ENCODE results near the gene PCDHA5.

DNA sequence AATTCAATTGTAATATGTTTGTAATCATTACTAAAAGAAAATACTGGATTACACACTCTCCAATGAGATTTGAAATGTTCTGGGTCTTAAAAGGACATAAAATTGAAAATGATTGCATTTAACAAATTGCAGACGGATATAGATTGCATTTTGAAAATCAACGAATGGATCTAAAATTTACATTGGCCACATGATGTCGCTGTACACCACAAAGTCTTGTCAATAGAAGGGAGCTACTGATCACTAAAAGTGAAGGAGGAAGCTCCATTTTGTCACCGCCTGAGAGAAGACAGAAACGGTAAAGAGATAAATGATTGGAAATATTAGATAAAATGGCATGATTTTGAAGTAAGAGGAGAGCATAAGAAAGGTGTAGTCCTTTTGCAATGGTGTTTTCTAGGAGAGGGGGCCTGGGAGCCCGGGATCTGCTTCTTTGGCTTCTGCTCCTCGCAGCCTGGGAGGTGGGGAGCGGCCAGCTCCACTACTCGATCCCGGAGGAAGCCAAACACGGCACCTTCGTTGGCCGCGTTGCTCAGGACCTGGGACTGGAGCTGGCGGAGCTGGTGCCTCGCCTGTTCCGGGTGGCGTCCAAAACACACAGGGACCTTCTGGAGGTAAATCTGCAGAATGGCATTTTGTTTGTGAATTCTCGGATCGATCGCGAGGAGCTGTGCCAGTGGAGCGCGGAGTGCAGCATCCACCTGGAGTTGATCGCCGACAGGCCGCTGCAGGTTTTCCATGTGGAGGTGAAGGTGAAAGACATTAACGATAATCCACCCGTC, 35.3 kb upstream of the PCDHA5 start, which contains the start of gene PCDHA1:
- TF ChIP-seq EP300 (IDR thresholded peaks at IDR 0.05) = no peak
- TF ChIP-seq, protein P1, sequence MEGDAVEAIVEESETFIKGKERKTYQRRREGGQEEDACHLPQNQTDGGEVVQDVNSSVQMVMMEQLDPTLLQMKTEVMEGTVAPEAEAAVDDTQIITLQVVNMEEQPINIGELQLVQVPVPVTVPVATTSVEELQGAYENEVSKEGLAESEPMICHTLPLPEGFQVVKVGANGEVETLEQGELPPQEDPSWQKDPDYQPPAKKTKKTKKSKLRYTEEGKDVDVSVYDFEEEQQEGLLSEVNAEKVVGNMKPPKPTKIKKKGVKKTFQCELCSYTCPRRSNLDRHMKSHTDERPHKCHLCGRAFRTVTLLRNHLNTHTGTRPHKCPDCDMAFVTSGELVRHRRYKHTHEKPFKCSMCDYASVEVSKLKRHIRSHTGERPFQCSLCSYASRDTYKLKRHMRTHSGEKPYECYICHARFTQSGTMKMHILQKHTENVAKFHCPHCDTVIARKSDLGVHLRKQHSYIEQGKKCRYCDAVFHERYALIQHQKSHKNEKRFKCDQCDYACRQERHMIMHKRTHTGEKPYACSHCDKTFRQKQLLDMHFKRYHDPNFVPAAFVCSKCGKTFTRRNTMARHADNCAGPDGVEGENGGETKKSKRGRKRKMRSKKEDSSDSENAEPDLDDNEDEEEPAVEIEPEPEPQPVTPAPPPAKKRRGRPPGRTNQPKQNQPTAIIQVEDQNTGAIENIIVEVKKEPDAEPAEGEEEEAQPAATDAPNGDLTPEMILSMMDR (IDR thresholded peaks at IDR 0.05) = no peak
- TF ChIP-seq POLR2A (IDR thresholded peaks at IDR 0.05) = no peak

Data from tibial nerve (tissue), 4 donors.